HG03432 (cell line): ENCODE data around the gene LARGE1.
"Not testable (repeated sequence)": the region's sequence is repeated elsewhere in the genome, so short reads cannot be mapped to it uniquely, and the experiment has no call there.

Experiments
- ATAC-seq: cut with Tn5 transposase; IDR thresholded peaks from one replicate; pipeline ENCODE4 v1.9.1; 2021; ENCODE audit warnings: mild to moderate bottlenecking, moderate library complexity; ENCODE audit not compliant: unreplicated experiment

Gene LARGE1

GRCh38 chr22:33504941-33505625 lies 415.2 kb downstream of the LARGE1 start:
- no peak for ATAC-seq

- ATAC-seq: no peak
Observed at GRCh38 chr22:33496112-33496511, 424.2 kb downstream of the LARGE1 start.

GRCh38 chr22:33493476-33494205 lies 426.6 kb downstream of the LARGE1 start:
- ATAC-seq: no peak

- no peak for ATAC-seq
Observed at GRCh38 chr22:33492210-33492651, 428.0 kb downstream of the LARGE1 start.

- ATAC-seq: no peak
Observed at GRCh38 chr22:33487041-33487716, 433.1 kb downstream of the LARGE1 start.

- ATAC-seq: no peak
Observed at GRCh38 chr22:33481550-33481949, 438.7 kb downstream of the LARGE1 start.

- ATAC-seq: no peak
Observed at GRCh38 chr22:33477120-33478111, 442.9 kb downstream of the LARGE1 start.

- ATAC-seq: no peak
Observed at GRCh38 chr22:33476716-33477115, 443.6 kb downstream of the LARGE1 start.

- ATAC-seq: no peak
Observed at GRCh38 chr22:33476206-33476605, 444.1 kb downstream of the LARGE1 start.

- ATAC-seq: no peak
Observed at GRCh38 chr22:33474587-33474986, 445.7 kb downstream of the LARGE1 start.

GRCh38 chr22:33472462-33473344 lies 447.6 kb downstream of the LARGE1 start:
- ATAC-seq: peak; percentile 69

GRCh38 chr22:33470456-33470855 lies 449.8 kb downstream of the LARGE1 start:
- ATAC-seq: no peak

- ATAC-seq: no peak
Observed at GRCh38 chr22:33467620-33468095, 452.6 kb downstream of the LARGE1 start.

GRCh38 chr22:33467080-33467479 lies 453.2 kb downstream of the LARGE1 start:
- ATAC-seq: no peak

GRCh38 chr22:33465554-33465953 lies 454.7 kb downstream of the LARGE1 start:
- ATAC-seq: no peak

- ATAC-seq: no peak
Observed at GRCh38 chr22:33464698-33465097, 455.6 kb downstream of the LARGE1 start.

GRCh38 chr22:33461698-33462434 lies 458.4 kb downstream of the LARGE1 start:
- no peak for ATAC-seq

- not testable (repeated sequence) for ATAC-seq
Observed at GRCh38 chr22:33461245-33461644, 459.0 kb downstream of the LARGE1 start.

- no peak for ATAC-seq
Observed at GRCh38 chr22:33459137-33459536, 461.1 kb downstream of the LARGE1 start.
